TTC549 (cell line): ENCODE measurements around the gene ITPRIPL2.

Source experiments
- FAIRE-seq: peaks from 2 replicates; lab custom pipeline; 2012; peaks lifted over from hg19 to GRCh38; lab: Jason Lieb, UNC

The ITPRIPL2 gene

DNA sequence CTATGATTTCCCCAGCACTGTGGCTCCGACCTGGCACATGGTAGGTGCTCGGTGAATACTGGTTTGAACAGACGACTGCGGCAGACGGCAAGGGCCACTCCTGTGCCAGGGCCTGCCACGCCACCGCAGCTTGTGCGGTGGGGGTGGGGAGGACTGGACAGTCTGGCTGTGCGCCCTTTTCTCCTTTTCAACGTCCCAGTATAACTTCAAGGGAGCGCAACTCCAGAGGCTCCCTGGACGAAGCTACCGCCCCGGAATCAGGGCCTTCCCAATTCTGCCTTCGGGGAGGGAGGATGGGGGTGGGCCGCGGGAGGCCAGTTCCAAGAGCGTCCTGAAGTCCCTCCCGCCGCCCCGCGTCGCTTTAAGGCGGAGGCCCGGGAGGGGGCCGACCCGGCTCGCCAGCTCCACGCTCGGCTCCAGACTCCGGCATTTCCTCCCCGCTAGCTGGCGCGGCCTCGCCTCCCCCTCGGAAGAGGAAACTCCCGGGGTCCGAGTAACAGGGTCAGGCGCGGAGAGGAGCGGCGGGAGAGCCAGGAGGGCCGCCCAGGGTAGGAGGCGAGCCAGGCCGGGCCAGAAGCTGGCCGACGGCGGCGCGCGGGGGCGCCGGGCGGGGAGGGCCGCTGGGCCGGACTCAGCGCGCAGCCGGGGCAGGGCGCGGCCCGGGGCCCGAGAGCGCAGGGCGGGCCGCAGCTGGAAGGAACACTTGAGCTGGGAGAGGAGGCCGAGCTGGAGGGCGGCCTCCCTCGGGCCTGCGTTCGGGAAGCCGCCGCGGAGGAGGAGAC, at the start of gene ITPRIPL2:
ITPRIPL2 (plus strand) TSS at position 388 of the 782 bp plus-strand sequence. CDS start 498 bp downstream, outside the sequence.
- FAIRE-seq, result no peak

- no peak for FAIRE-seq
These were observed 46.8 kb upstream of the ITPRIPL2 start for GRCh38 chr16:19066988-19067348.

GRCh38 chr16:19067349-19068236, 46.2 kb upstream of the ITPRIPL2 start, which contains the start of gene COQ7:
Gene COQ7 (plus strand): TSS chr16:19067614. CDS start chr16:19067665, 51 bp downstream.
- FAIRE-seq, result peak; percentile 93

DNA sequence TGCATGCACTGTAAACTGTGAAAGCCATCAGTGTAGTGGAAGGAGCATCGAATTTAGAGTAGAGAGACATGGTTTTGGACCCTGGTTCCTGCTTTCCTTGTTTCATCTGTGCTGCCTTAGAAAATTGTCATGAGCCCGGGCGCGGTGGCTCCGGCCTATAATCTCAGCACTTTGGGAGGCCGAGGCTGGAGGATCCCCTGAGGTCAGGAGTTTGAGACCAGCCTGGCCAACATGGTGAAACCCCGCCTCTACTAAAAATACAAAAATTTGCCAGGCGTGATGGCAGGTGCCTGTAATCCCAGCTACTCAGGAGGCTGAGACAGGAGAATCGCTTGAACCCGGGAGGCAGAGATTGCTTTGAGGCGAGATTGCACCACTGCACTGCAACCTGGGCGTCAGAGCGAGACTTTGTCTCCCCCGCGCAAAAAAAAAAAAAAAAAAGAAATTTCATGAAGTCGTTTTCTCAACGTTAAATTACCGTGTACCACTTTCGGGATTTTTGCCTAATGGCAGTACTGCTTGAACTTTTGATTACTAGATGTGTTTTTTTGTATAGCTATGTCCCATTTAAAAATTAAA, 45.4 kb upstream of the ITPRIPL2 start:
- FAIRE-seq, result no peak

DNA sequence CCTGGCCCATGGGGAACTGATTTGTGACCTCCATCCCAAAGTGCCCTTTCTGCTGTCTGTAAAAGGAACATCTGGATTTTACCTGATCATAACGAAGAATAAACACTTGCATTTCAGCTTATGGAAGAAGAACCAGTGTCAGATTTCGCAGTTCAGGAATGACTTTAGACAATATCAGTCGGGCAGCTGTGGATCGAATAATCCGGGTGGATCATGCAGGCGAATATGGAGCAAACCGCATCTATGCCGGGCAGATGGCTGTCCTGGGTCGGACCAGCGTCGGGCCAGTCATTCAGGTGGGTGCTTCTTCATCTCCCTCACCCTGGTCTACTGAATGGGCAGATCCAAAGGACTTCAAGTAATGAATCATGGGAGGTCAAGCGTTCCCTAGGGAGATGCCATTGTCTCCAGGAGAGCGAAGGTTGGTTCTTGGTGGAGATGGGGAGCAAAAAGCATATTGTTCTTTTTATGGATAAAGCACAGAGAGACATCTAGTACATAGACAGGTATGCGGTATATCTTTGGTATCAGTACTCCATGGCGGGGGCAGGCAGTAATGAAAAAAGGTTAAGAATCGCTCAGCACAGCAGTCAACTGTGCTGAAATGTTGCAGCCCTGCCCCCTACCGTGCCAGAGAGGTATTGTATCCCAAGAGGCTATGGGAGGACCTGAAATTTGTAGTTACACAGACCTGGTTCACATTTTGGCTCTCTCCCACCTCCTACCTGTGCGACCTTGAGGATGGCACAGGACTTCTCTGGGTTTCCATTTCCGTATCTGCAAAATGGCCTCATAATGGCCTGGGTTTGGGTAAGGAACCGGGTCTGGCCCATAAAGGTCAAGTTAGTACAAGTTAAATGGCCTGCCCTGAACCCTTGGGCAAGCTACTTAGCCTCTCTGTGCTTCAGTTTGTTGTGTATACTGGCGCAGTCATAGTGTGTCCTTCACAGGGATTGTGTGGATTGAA, 41.7 kb upstream of the ITPRIPL2 start:
- FAIRE-seq, result no peak

DNA sequence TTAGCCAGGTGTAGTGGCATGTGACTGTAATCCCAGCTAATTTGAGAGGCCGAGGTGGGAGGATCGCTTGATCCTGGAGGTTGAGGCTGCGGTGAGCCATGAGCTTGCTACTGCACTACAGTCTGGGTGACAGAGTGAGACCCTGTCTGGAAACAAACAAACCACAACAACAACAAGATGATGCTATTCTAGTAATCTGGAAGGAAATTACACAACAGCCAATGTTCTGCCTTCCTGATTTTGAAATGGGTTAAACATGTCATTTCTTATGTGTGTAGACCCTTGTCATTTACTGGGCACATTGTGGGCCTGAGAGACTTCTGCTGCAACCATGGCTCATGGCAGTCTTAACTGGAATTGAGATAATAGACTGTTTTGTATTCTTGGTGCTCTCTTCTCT, 40.4 kb upstream of the ITPRIPL2 start:
- no peak for FAIRE-seq

DNA sequence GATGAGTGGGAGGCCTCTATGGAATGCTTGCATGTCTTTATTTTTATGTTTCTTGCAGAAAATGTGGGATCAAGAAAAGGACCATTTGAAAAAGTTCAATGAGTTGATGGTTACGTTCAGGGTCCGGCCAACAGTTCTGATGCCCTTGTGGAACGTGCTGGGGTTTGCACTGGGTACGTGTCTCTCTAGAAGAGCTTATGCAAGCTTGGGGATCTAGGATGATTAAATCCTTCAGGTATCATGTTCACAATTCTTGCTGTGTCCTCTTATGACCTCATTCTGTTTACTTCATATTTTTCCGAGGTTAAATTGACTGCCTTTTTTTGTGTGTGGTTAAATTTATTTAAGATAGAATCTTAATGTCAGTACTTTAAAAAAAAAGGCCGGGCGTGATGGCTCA, 39.9 kb upstream of the ITPRIPL2 start:
- FAIRE-seq, result no peak

DNA sequence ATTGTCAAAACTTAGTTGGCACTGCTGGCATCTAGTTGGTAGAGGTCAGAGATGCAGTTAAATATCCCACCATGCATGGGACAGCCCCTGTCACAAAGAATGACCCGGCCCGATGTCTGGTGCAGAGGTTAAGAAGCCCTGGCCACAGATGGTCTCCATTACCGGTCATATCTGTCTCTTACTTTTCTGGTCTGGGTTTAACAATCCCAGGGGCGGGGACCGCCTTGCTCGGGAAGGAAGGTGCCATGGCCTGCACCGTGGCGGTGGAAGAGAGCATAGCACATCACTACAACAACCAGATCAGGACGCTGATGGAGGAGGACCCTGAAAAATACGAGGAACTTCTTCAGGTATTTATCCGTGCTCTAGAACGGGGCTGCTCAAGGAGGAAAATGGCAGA, 38.3 kb upstream of the ITPRIPL2 start:
- no peak for FAIRE-seq

GRCh38 chr16:19077879-19078278, 35.9 kb upstream of the ITPRIPL2 start:
- FAIRE-seq, result no peak

- FAIRE-seq, result no peak
These were observed 30.1 kb upstream of the ITPRIPL2 start for GRCh38 chr16:19083670-19084069.

DNA sequence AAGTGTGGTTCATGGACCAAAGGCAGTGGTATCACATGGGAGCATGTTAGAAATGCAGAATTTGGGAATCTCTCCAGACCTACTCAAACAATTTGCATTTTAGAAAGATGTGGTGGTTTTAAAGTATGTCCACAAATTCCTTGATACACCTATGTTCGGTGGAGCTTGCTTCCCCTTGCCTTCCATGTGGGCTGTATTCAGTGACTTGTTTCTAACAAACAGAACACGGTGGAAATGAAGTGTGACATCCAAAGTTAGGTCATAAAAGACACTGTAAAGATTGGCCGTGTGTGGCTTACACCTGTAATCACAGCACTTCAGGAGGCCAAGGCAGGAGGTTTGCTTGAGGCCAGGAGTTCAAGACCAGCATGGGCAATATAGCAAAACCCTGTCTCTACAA, 29.6 kb upstream of the ITPRIPL2 start:
- no peak for FAIRE-seq

- FAIRE-seq, result no peak
These were observed 28.9 kb upstream of the ITPRIPL2 start for GRCh38 chr16:19084879-19085278.

- no peak for FAIRE-seq
These were observed 28.0 kb upstream of the ITPRIPL2 start for GRCh38 chr16:19085679-19086200.

DNA sequence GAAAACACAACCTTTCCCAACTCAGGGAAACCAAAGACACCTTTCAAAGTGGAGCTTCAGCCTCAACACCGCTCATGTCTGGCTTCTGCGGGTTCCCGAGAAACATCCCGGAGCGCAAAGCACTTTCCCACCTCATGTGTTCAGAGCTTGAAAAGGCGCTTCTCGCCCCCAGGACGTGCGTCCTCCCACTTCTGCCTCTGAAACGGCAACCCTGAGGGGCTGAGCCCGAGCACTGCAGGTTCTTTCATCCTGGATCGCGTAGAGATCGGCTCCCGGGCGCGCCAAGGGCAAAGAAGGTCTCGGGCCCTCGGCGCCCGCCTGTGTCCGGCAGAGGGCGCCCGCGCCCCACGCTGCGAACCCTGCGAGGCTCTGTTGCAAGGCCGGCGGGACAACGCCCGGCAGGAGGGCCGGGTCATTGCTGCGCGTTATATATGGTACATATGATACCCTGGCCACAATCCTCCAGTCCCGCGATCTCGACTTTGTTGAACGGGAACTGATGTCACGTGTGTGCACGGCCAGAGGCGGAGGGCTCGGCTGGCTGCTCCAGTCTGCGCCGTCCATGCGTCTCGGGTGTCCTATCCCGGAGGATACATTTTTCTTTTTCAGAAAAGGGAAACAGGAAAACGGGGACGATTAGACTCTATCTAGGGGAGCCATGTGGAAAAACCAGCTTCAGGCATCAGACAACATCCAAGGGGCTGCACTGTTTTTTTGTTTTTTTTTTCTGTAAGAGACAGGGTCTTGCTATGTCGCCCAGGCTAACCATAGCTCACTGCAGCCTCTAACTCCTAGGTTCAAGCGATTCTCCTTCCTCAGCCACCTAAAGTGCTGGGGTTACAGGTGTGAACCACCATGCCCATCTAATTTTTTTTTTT, 27.2 kb upstream of the ITPRIPL2 start:
- FAIRE-seq, result no peak

DNA sequence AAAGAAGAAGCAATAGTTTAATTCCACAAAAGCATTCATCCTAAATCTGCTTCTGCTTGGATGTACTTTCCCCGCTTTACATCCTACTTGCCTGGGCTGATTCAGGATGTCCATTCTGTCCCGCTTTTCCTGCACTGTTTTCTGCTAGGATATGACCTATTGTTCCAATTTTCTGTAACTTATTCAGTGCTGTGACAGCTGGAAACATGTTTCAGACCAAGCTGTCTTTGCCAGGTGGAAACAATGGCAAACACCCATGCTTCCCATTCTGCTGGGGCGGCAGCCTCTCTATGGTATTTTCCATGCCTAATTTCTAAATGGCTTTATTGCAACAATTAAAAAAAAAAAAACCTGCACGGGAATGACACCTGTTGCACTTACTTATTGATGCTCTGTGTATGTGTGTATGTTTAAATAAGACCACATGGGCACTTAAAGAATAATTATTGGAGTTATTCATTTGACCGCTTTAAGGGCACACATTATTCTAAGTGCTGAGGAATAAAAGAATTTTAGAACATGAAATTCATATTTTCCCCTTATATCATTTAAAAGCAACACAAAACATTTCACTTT, 25.3 kb upstream of the ITPRIPL2 start:
- FAIRE-seq, result no peak

GRCh38 chr16:19089410-19089955, 24.3 kb upstream of the ITPRIPL2 start:
- no peak for FAIRE-seq

DNA sequence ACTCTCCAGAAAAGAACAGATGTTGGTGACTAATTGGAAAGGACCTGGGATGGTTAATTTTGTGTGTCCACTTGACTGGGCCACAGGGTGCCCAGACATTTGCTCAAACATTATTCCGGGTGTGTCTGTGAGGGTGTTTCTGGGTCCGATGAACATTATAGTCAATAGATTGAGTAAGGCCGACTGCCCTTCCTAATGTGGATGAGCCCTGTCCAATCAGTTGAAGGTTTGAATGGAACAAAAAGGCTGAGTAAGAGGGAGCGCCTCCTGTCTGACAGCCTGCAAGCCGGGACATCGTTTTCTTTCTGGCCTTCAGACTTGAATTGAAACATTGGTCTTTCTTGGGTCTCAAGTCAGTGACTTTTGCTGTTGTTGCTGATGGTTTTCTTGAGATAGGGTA, 22.8 kb upstream of the ITPRIPL2 start:
- FAIRE-seq, result no peak

DNA sequence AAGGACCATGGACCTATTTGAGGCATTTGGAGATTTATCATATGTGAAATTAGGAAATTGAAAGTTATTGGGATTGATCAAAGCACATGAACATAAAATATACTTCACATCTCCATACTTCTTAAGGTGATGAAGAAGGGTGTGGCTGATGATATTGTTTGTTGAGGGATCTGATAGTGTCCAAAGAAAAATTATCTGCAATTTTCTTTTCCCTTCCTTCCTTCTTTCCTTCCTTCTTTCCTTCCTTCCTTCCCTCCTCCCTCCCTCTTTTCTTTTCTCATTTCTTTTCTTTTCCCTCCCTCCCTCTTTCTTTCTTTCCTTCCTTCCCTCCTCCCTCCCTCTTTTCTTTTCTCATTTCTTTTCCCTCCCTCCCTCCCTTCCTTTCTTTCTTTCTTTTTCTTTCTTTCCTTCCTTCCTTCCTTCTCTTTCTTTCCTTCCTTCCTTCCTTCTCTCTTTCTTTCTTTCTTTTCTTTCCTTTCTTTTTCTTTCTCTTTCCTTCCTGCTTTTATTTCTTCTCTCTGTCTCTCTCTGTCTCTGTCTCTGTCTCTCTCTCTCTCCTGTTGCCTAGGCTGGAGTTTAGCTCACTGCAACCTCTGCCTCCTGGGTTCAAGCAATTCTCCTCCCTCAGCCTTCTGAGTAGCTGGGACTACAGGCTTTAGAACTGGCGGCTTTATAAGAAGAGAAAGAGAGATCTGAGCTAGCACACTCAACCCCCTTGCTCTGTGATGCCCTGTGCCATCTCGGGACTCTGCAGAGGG, 20.9 kb upstream of the ITPRIPL2 start:
- no peak for FAIRE-seq
